DMS153 treated with DMSO at 0.1 percent for 48 hours (cell line): ENCODE results near the gene NBAS.
A peak's percentile ranks its signal among the peaks of the same experiment; 100 is the strongest.
"Not testable (repeated sequence)": the region's sequence is repeated elsewhere in the genome, so short reads cannot be mapped to it uniquely, and the experiment has no call there.

ENCODE experiments used
- DNase-seq: peaks from one replicate; lab custom pipeline; 2025; ENCODE audit not compliant: unreplicated experiment; lab: John Stamatoyannopoulos, UW

The NBAS gene

DNA sequence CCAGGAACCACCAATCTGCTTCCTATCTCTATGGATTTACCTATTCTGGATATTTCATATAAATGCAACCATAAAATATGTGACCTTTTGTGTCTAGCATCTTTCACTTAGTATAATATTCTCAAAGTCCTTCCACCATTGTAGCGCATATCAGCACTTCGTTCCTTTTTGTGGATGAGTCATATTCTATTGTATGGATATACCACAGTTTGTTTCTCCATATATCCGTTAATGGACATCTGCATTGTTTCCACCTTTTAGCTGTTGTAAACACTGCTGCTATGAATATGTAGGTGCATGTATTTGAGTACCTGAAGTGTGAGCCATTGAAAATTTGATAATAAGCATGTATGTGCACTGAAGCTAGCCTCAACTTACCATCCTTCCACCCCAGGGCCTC is 80.1 kb downstream of the NBAS start:
- DNase-seq: no peak

DNA sequence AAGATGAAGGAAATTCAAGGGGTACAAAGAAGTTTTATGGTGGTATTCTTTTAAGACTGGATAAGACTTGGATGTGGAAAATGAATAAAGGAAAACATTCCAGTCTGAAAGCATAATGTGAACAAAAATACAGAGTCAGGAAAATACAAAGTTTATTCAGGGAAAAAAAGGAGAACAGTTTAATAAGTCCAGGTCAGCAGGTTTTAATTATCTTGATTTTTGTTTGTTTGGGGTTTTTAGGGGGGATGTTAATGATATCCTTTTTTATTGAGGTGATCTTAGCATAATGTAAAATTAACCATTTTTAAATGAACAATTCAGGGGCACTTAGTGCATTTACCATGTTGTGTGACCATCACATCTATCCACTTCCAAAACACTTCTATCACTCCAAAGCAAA is 80.6 kb downstream of the NBAS start:
- DNase-seq: no peak

DNA sequence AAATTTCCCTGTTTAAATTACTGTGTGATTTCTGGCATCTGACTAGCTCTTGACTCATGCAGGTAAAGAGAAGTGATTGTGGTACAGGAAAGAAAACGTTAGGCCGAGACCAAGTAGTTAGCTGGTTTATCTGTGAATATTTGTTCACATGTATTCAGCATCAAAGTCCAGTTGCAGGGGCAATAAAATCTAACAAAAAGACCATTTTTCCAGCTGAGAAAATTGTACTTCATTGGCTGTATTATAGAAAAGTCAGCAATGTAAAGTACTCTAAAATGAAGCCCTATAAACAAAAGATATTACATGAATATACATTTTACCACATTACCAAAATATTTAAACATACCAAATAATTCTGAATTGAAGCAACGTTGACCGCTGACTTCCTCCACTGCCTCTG is 88.3 kb downstream of the NBAS start:
- DNase-seq: no peak

DNA sequence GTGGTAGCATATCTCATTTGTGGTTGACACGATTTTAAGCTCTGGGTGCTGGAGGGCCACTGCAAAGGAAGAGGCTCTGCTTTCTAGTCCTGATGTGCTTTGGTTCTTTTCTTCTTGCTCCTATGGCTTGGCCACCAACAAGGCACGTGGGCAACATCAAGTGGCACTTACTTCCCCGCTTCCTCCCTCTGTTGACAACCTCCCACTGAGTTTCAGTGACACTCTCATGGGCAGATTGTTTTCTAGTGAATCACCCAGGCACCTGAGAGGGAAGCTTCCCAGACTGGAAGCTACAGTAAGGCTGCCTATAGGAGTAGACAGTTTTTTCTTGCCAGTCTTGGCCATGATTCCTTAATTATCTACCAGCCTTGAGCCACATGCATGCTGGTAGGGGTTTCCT is 89.0 kb downstream of the NBAS start:
- peak; percentile 1 for DNase-seq

DNA sequence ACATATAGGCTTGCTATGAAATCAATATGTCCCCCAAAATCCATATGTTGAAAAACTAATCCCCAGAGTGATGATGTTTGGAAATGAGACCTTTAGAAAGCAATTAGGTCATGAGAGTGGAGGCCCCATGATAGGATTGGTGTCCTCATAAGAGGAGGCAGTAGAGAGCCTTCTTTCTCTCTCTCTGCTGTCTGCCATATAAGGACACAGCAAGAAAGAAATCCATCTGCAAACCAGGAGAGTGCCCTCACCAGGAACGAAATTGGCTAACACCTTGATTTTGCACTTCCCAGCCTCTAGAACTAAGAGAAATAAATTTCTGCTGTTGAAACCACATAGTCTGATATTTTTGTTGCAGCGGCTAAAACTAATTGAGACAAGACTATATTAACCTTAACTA is 89.5 kb downstream of the NBAS start:
- DNase-seq: no peak

GRCh38 chr2:15460112-15460620 is 101.0 kb downstream of the NBAS start:
- no peak for DNase-seq

DNA sequence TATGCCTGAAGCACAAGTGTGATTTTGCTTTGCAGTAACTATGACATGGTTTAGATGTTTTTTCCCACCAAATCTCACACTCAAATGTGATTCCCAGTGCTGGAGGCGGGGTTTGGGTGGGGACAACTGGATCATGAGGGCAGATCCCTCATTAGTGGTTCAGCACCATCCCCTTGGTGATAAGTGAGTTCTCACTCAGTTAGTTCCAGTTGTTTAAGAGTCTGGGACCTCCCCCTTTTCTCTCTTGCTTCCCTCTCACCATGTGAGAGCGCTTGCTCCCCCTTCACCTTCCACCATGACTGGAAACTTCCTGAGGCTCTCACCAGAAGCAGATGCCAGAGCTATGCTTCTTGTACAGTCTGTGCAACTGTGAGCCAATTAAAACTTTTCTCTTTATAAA is 102.9 kb downstream of the NBAS start:
- no peak for DNase-seq

DNA sequence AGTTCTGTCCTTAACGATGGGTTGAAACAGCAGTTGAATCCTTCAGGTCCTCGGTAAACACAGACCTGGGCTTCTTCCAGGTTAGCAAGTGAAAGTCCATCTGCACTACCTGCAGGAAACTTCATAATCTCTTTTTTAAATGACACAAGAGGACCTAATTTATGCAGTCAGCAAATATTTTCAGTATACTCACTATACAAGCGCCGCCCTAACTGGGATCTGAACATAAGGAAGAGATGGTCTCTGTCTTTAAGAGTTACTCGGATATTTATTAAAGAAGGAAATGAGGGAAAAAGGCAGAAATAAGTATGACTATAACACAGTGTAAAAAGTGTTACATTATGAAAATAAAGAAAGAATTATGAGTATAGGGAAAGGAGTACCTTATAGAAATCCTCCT is 103.3 kb downstream of the NBAS start:
- DNase-seq: no peak

DNA sequence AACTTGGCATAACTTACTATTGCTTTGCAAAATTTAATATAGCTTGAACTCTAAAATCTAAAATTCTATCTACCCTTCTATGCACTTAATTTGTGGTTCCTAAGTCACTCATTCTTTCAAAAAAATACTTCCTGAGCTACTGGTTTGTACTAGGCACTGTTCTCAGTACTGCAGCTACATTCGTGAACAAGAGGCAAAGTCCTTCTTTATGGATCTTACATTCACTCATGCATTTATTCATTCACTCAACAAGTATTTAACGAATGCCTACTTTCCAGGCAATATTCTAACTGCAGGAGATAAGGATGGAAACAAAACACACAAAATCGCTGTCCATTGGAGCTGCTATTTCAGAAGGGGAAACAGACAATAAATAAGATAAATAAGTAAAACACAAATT is 104.8 kb downstream of the NBAS start:
- no peak for DNase-seq

GRCh38 chr2:15450808-15451207 is 110.3 kb downstream of the NBAS start:
- no peak for DNase-seq

- DNase-seq: no peak
These were observed 111.4 kb downstream of the NBAS start for GRCh38 chr2:15449556-15450236.

GRCh38 chr2:15448250-15448839 is 112.8 kb downstream of the NBAS start:
- no peak for DNase-seq

DNA sequence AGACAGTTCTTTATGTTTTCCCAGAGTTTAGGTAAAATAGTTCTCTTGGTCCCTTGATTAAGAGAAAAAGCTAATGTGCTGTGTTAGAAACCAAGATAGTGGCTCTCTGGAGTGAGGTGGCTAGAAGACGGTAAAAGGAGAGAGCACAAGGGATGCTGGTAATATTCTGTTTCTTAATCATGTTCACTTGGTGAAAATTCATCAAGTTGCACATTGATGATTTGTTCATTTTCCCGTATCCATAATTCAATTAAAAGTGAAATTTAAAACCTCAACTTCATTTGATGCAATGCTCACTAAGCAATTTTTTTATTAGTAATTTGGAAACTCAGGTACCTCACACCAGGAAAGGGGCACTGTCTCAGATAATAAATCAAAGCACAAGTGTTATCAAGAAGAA is 113.8 kb downstream of the NBAS start:
- DNase-seq: no peak

- no peak for DNase-seq
These were observed 114.2 kb downstream of the NBAS start for GRCh38 chr2:15446961-15447360.

DNA sequence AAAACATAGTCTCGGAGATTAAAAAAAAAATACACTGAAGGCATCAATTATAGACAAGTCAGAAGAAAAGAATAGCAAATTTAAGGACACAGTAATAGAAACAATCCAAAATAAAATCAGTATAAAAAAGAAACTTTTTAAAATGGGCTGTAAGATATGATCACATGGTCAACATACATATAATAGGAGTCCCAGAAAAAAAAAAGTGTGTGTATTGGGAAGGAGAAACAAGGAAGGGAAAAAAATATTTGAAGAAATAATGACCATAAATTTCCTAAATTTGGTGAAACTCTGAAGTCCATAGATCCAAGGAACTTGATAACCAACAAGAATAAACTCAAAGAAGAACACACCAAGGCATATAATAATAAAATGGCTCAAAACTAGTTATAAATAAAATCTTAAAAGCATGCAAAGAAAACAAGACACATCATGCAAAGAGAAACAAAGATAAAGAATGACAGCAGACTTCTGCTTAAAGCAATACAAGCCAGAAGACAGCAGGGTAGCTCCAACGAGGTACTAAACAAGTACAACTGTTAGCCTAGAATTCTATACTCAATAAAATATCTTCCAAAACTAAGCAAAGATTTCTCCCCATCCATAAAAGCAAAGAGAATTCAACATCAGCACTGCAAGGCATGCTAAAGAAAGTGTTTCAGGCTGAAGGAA is 115.1 kb downstream of the NBAS start:
- no peak for DNase-seq

- not testable (repeated sequence) for DNase-seq
These were observed 121.2 kb downstream of the NBAS start for GRCh38 chr2:15439768-15440524.

DNA sequence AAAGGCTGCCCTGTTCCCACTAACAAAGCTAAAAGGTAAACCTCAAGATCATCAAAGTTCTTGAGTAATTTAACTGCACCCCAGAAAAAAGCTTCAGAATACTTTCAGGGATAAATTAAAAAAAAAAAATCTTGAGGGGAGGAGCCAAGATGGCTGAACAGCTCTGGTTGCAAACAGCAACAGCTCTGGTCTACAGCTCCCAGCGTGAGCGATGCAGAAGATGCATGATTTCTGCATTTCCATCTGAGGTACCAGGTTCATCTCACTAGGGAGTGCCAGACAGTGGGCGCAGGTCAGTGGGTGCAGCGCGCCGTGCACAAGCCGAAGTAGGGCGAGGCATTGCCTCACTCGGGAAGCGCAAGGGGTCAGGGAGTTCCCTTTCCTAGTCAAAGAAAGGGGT is 121.8 kb downstream of the NBAS start:
- DNase-seq: not testable (repeated sequence)

GRCh38 chr2:15436195-15436594 is 124.9 kb downstream of the NBAS start:
- DNase-seq: no peak

GRCh38 chr2:15435474-15435873 is 125.7 kb downstream of the NBAS start:
- no peak for DNase-seq

- DNase-seq: no peak
These were observed 128.4 kb downstream of the NBAS start for GRCh38 chr2:15432642-15433256.

DNA sequence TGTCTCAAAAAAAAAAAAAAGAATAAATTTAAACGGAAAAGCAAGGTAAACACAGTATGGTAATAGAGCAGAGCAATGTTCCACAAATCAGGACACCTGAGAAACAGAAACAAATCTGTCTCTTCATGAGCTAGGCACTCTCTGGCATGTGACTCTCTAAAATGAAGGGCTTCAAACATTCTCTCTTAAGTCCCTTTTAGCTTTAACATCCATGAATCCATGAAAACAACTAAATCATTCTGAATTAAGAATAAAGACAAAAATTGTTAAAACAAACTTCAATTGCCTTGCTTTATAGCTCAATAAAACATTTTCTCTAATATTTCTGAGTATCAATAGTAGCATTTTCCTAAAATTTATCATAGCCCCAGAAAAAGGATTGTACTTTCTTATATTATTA is 132.1 kb downstream of the NBAS start:
- DNase-seq: no peak
